Fibroblast of villous mesenchyme (primary cell): Measurements from ENCODE around the gene DBF4B. TPM values are rescaled to one million over a fixed set of nuclear protein-coding genes. Genes with fewer than 3 reads are reported as not detected.

Experiments
- DNase-seq: peaks from one replicate; pipeline ENCODE4 v3.0.0-alpha.2; 2010; ENCODE audit warnings: low read depth
- H3K4me3 ChIP-seq: 2 replicates; pipeline ENCODE4 v1.5.1; 2011; ENCODE audit warnings: low read depth, mild to moderate bottlenecking, low read length
- total RNA-seq: library from RNA; depleted of rRNA; stranded (reverse); fragments of >200 nt; gene quantifications from 2 replicates; pipeline ENCODE4 v1.2.3, GENCODE V29; 2012
- TF ChIP-seq, protein P1 (sequence below): IDR thresholded peaks from 2 replicates; pipeline ENCODE4 v1.5.1; 2012; ENCODE audit warnings: low read depth, mild to moderate bottlenecking, low read length; ENCODE audit not compliant: insufficient read depth

DBF4B gene, protein sequence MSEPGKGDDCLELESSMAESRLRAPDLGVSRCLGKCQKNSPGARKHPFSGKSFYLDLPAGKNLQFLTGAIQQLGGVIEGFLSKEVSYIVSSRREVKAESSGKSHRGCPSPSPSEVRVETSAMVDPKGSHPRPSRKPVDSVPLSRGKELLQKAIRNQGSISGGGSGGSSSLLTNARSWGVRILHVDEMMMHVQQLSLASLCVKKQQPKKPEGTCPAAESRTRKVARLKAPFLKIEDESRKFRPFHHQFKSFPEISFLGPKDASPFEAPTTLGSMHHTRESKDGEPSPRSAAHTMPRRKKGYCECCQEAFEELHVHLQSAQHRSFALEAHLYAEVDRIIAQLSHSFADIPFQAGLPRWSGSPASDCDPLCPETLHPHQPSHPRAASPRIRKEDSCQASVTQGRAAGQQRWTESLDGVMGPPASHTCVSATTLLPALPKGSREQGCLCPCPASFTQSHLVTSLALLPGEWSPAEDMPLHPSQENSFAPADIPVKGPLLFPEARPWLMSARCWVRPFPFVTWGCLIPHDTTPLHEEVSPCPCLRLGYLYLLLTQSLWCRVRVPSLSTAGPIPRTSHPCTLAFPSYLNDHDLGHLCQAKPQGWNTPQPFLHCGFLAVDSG
- total RNA-seq: 4.2 and 7.8 TPM in 2 replicates

DNA sequence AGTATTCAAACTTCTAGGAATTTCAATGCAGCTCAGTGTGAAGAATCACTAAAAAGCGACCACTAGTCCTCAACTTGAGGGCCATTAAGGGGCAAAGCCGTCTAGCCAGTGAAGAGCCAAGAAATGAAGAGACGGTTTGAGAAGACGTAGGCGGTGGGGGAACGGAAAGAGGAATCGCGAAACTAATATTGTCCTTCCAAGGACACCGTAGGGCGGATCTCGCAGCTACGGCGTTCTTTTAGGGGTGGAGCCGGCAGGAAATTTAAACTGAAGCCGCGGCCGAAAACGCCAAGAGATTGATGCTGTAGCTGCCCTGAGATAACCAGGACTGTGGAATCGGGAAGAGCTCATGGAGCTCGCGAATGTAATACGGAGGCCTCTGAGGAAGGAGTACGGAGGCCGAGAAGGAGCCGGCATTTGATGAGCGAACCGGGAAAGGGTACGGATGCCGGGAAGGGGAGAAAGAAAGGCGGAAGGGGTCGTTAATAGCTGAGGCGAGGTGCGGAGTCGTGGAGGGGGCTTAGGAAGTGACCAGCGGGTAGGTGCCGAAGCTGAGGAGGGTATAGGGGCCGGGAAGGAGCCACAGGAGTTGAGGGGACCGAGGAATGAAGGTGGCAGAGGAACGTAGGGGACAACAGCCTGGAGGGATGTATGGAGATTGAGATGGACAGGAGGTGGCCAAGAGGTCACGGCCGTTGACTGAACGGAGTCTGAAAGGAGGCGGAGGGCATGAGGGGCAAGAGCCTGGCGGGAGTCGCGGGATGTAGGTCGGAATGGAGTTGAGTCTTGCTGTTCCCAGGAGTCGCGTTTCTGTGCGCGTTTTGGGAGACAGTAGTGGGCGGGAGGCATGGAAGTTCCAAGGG, at the start of gene DBF4B:
TSS of gene DBF4B (plus strand) at position 265 of the 863 bp plus-strand sequence. CDS start at position 421, 156 bp downstream.
- DNase-seq: peak; percentile 93
- TF ChIP-seq, protein P1, sequence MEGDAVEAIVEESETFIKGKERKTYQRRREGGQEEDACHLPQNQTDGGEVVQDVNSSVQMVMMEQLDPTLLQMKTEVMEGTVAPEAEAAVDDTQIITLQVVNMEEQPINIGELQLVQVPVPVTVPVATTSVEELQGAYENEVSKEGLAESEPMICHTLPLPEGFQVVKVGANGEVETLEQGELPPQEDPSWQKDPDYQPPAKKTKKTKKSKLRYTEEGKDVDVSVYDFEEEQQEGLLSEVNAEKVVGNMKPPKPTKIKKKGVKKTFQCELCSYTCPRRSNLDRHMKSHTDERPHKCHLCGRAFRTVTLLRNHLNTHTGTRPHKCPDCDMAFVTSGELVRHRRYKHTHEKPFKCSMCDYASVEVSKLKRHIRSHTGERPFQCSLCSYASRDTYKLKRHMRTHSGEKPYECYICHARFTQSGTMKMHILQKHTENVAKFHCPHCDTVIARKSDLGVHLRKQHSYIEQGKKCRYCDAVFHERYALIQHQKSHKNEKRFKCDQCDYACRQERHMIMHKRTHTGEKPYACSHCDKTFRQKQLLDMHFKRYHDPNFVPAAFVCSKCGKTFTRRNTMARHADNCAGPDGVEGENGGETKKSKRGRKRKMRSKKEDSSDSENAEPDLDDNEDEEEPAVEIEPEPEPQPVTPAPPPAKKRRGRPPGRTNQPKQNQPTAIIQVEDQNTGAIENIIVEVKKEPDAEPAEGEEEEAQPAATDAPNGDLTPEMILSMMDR: no peak
- H3K4me3 ChIP-seq: peak within 1 kb of the TSS; percentile 100

DNA sequence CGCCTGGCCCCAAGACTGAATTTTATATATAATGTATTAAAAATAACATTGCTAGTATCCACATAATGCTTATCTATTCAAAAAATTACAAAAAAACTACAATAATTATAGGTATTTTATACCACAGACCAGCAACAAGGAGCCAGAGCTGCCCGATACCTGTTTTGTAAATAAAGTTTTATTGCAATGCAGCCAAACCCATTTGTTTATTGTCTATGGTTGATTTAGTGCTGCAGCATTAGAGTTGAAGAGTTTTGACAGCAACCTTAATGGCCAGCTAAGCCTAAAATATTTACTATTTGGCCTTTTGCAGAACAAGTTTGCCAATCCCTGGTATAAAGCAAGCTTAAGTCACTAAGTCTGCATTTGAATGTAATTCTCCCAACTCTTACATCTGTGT, 46.6 kb upstream of the DBF4B start:
- TF ChIP-seq, protein P1: no peak
- H3K4me3 ChIP-seq: no peak overlapping the region

DNA sequence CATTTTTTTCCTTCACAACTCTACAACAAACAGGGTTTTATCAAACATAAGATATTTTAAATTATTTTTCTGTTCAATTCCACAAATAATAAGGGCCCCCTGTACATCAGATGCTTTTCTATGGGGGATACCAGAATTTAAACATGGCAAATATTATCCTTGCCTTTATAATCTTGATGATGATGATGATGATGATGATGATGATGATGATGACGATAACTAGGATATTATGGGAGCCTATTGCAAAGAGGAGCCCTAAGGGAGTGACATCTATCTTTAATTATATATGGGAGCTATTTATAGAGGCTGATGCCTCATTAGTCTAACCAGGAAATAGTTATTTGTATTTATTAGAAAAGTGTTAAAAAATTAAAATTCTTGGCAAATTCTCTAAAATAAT, 45.4 kb upstream of the DBF4B start:
- DNase-seq: no peak
- H3K4me3 ChIP-seq: no peak overlapping the region
- TF ChIP-seq, protein P1: no peak

More for the DNA sequence above, 46.6 kb upstream of the DBF4B start:
- peak; percentile 8 for DNase-seq

DNA sequence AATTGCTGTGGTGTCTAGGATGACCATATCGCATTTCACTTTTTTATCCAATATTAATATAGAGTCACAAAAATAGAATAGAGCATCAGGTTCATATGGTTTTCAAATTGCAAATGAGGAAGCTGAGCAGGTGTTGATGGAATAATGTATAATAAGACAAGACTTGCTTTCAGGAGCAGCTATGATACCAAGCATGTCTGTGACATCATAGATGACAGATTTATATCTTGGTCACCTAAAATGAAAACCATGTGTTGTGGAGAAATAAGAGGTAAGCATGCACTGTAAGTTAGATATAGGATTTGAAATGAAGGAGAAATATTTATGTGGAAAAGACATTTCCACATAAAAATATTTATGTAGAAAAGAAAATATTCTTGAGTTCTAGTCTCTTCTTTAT, 43.6 kb upstream of the DBF4B start:
- DNase-seq: no peak
- TF ChIP-seq, protein P1: no peak
- no peak overlapping the region for H3K4me3 ChIP-seq

DNA sequence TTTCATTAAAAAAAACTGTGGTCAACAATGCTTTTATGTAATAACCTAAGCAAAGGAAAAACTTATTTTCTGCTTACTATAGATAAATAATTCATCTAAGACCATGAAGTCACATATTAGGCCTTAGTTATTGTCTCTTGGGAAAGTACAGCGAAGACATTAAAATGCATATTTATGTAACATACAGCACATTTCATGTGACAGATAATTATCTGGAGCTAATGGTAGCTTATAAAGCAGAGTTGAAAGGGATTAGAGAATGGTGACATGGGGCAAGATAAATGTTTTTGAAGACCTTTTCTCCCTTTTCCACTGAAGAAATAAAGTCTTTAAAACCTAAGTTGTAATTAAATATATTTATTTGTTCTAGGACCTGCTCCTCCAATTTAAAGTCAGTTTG, 42.5 kb upstream of the DBF4B start:
- no peak overlapping the region for H3K4me3 ChIP-seq
- no peak for DNase-seq
- TF ChIP-seq, protein P1: no peak

DNA sequence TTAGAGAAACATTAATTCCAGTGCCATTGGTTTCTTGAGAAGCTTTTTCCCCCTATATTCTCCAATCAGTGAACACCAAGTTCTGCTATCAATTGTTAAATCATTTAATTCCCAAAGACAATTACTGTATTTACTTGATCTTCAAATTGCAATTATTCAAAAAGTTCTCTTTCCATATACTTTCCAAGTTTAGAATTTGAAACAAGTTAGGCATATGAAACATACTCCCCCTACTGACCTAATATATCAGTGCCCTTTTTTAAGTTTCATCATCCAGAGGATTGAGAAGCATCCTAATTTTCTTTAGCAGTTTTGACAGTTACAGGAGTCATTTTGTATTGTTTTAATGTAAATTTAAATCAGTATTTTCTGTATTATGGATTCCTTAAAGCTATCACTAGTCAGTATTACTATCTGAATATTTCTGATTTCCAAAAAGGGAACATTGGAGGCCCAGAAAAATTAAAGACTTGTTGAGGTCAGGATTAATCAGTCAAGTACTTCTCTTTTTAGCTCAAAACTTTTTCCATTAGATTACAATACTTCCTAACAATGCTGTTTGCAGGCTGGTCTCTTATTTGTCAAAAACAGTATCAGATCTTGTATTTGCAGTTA, 35.9 kb upstream of the DBF4B start:
- TF ChIP-seq, protein P1: peak; percentile 70
- DNase-seq: peak; percentile 46
- no peak overlapping the region for H3K4me3 ChIP-seq
